ENCODE measurements around the gene ATP2B1.

The ATP2B1 gene

DNA sequence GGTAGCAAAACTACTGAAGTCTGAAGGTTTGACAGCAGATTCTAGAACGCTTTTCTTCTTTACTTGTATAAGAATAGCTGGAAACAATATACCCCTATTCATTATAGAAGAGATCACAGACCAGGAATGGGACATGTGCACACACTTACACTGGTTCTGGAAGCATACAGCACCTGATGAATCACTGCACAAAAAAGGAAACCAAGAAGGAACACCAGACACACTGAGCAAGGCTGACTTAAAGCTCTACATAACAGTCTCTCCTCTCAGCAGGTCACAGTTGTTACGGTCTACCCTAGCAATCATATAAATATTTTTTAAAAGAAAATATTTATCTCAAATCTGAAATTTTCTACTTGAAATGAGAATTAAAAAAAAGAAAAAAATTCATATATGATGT is 13.5 kb downstream of the ATP2B1 start:
- TF ChIP-seq, protein P1, sequence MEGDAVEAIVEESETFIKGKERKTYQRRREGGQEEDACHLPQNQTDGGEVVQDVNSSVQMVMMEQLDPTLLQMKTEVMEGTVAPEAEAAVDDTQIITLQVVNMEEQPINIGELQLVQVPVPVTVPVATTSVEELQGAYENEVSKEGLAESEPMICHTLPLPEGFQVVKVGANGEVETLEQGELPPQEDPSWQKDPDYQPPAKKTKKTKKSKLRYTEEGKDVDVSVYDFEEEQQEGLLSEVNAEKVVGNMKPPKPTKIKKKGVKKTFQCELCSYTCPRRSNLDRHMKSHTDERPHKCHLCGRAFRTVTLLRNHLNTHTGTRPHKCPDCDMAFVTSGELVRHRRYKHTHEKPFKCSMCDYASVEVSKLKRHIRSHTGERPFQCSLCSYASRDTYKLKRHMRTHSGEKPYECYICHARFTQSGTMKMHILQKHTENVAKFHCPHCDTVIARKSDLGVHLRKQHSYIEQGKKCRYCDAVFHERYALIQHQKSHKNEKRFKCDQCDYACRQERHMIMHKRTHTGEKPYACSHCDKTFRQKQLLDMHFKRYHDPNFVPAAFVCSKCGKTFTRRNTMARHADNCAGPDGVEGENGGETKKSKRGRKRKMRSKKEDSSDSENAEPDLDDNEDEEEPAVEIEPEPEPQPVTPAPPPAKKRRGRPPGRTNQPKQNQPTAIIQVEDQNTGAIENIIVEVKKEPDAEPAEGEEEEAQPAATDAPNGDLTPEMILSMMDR (IDR thresholded peaks at IDR 0.05; ENCODE audit: low read length) = no peak
- TF ChIP-seq EZH2 (IDR thresholded peaks at IDR 0.05; ENCODE audit: borderline replicate concordance, low read length) = no peak
- H3K4me1 ChIP-seq (ENCODE audit: insufficient read depth, low read length, severe bottlenecking) = peaks cover 69% of the 10 kb centered on the region
- H3K9me2 ChIP-seq (ENCODE audit: low read depth, low read length) = no peaks in the 10 kb centered on the region
- H3K36me3 ChIP-seq (ENCODE audit: insufficient read depth, low read length) = peaks cover 26% of the 10 kb centered on the region; the same call in 1 of the 2 replicates
- no peak overlapping the region for H3K27ac ChIP-seq (ENCODE audit: low read depth, low read length, poor library complexity, severe bottlenecking)
- no peak overlapping the region for H3K4me3 ChIP-seq (ENCODE audit: low read depth, low read length, poor library complexity, severe bottlenecking)
- H3K79me2 ChIP-seq (ENCODE audit: insufficient read depth, low read length) = peaks cover 100% of the 10 kb centered on the region
- H4K20me1 ChIP-seq (ENCODE audit: insufficient read depth, low read length) = 0 out of 2 replicates have a peak, but pooled peaks cover 2% of the 10 kb centered on the region
- no peak overlapping the region for H2AFZ ChIP-seq (ENCODE audit: low read length)
- no peaks in the 10 kb centered on the region for H3F3A ChIP-seq (ENCODE audit: insufficient read depth, low read length)
- H3K9me3 ChIP-seq (ENCODE audit: low read length) = no peaks in the 10 kb centered on the region
- H3K4me2 ChIP-seq (ENCODE audit: low read length) = no peak overlapping the region
- H3K27me3 ChIP-seq (ENCODE audit: insufficient read depth, low read length) = no peaks in the 10 kb centered on the region
- no peak overlapping the region for H3K9ac ChIP-seq (ENCODE audit: low read length)

DNA sequence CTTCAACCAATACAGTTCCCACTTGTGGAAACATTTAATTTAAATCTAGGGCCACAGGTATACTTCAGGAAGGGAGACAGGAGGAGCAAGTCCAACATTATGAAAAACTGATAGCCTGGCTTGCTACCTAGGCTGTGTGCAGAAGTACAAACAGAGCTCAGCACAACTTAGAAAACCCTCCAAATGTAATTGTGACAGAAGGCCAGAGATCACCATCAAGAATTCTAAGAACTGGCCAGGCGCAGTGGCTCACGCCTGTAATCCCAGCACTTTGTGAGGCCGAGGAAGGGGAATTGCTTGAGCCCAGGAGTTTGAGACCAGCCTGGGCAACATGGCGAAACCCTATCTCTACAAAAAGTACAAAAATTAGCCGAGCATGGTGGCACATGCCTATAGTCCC is 14.1 kb downstream of the ATP2B1 start:
- H3K4me1 ChIP-seq (ENCODE audit: insufficient read depth, low read length, severe bottlenecking) = peaks cover 63% of the 10 kb centered on the region
- 0 out of 2 replicates have a peak, but pooled peaks cover 2% of the 10 kb centered on the region for H4K20me1 ChIP-seq (ENCODE audit: insufficient read depth, low read length)
- no peak overlapping the region for H3K9ac ChIP-seq (ENCODE audit: low read length)

DNA sequence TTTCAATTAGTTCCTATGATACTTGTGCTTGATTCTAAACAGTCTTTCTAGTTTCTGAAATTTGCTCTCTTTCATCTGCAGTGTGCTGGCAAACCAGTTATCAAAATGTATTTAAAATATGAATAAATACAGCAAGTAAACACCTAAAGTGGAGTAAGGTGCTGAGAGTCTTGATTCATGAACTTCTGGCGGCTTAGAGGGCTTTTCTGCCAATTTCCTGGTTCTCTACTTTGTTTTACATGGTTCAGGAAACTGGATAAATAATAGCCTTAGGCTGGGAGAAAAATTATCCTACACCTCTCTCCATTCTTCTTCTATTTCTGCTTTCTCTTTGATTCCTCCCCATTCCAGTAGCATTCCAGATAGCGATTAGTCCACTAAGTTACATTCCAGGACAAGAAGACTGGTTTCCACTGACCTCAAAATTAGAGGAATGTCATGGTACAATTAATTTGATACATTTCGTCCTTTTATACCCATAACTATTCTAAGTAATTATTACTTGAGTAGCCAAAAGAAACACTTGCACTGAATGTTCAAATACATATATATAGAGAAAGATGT is 14.9 kb downstream of the ATP2B1 start:
- Histone ChIP-seq H3K4me2 (ENCODE audit: low read length) (no peak overlapping the region), H2AFZ (ENCODE audit: low read length) (no peak overlapping the region), H3K9ac (ENCODE audit: low read length) (no peak overlapping the region), H3K9me3 (ENCODE audit: low read length) (no peaks in the 10 kb centered on the region), H3K27me3 (ENCODE audit: insufficient read depth, low read length) (no peaks in the 10 kb centered on the region), H3K4me1 (ENCODE audit: insufficient read depth, low read length, severe bottlenecking) (peaks cover 55% of the 10 kb centered on the region), H3K79me2 (ENCODE audit: insufficient read depth, low read length) (peaks cover 100% of the 10 kb centered on the region), H3K36me3 (ENCODE audit: insufficient read depth, low read length) (peaks cover 36% of the 10 kb centered on the region), H3K4me3 (ENCODE audit: low read depth, low read length, poor library complexity, severe bottlenecking) (no peak overlapping the region), H3F3A (ENCODE audit: insufficient read depth, low read length) (no peaks in the 10 kb centered on the region), H3K27ac (ENCODE audit: low read depth, low read length, poor library complexity, severe bottlenecking) (no peak overlapping the region), H3K9me2 (ENCODE audit: low read depth, low read length) (no peaks in the 10 kb centered on the region), H4K20me1 (ENCODE audit: insufficient read depth, low read length) (0 out of 2 replicates have a peak, but pooled peaks cover 2% of the 10 kb centered on the region)
- TF ChIP-seq, protein P1 (IDR thresholded peaks at IDR 0.05; ENCODE audit: low read length) = no peak

More for the DNA sequence above, 14.1 kb downstream of the ATP2B1 start:
- Histone ChIP-seq H3F3A (ENCODE audit: insufficient read depth, low read length) (no peaks in the 10 kb centered on the region), H2AFZ (ENCODE audit: low read length) (no peak overlapping the region), H3K4me3 (ENCODE audit: low read depth, low read length, poor library complexity, severe bottlenecking) (no peak overlapping the region), H3K4me2 (ENCODE audit: low read length) (no peak overlapping the region), H3K27me3 (ENCODE audit: insufficient read depth, low read length) (no peaks in the 10 kb centered on the region), H3K36me3 (ENCODE audit: insufficient read depth, low read length) (peaks cover 28% of the 10 kb centered on the region; the same call in 1 of the 2 replicates), H3K9me3 (ENCODE audit: low read length) (no peaks in the 10 kb centered on the region), H3K79me2 (ENCODE audit: insufficient read depth, low read length) (peaks cover 100% of the 10 kb centered on the region), H3K27ac (ENCODE audit: low read depth, low read length, poor library complexity, severe bottlenecking) (no peak overlapping the region), H3K9me2 (ENCODE audit: low read depth, low read length) (no peaks in the 10 kb centered on the region)
- TF ChIP-seq EZH2 (IDR thresholded peaks at IDR 0.05; ENCODE audit: borderline replicate concordance, low read length) = no peak
- TF ChIP-seq, protein P1 (IDR thresholded peaks at IDR 0.05; ENCODE audit: low read length) = no peak

All from OCI-LY1 (cell line).